ENCODE results near the gene SH2D3A. TPM values are rescaled to one million over a fixed set of nuclear protein-coding genes. Genes with fewer than 3 reads are reported as not detected.

The SH2D3A gene
- total RNA-seq, 1 experiment from 2014 or later: 43.4 TPM

DNA sequence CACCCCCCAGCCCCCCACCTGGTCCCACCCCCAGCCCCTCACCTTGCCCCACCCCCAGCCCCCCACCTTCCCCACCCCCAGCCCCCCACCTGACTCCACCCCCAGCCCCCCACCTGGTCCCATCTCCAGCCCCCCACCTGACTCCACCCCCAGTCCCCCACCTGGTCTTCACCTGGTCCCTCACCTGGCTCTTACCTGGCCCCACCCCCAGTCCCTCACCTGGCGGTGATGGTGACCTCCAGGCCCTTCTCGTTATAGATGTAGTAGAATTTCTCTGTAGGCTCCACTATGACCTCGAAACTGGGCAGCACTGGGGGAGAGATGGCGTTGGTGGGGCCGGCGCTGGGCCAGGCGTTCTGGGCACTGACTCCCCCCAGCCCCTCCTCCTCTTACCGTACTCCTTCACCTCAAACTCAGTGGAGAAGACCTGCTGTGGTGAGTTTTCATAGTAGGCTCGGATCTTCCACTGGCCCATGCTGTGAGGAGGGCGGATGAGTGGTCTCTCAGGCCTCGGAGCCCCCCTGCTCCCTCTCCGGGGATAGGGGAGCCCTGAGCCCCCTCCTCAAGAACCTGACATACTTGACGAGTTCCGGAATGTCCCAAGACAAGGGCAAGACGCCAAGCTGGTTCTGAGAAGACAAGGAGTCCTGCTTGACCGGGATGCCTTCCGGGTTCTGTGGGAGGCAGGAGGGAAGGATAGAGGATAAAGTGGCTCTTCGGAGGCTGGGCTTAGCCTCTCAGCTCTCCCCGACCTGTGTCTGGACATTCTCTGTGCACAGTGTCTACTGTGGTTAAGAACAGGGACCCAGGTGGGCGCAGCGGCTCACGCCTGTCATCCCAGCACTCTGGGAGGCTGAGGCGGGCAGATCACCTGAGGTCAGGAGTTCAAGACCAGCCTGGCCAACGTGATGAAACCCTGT, 53.2 kb downstream of the SH2D3A start:
- Histone ChIP-seq H3K4me2 (no peak overlapping the region), H4K20me1 (ENCODE audit: insufficient read depth) (no peaks in the 10 kb centered on the region), H3K36me3 (ENCODE audit: low read depth) (no peaks in the 10 kb centered on the region), H2AFZ (no peak overlapping the region), H3K79me2 (ENCODE audit: low read depth) (peaks cover under 1% of the 10 kb centered on the region; the same call in 1 of the 2 replicates), H3K27ac (no peak overlapping the region), H3K9me3 (ENCODE audit: insufficient read depth, low read depth) (no peaks in the 10 kb centered on the region), H3K4me3 (no peak overlapping the region), H3K9me2 (ENCODE audit: insufficient read depth) (no peaks in the 10 kb centered on the region), H3K4me1 (replicated peaks; ENCODE audit: insufficient read depth) (0 out of 2 replicates have a peak, but pooled peaks cover under 1% of the 10 kb centered on the region), H3F3A (ENCODE audit: insufficient read depth, low read depth) (0 out of 2 replicates have a peak, but pooled peaks cover 4% of the 10 kb centered on the region), H3K27me3 (ENCODE audit: insufficient read depth, low read depth) (no peaks in the 10 kb centered on the region)
- TF ChIP-seq EZH2 (IDR thresholded peaks at IDR 0.05; ENCODE audit: low read depth): no peak
- no peak for TF ChIP-seq CTCF (conservative IDR thresholded peaks at IDR 0.05)
- no peak for DNase-seq
- intact Hi-C loops (cut with micrococcal nuclease; ENCODE audit: unreplicated experiment): no loop called here
- POLR2A ChIA-PET (ENCODE audit: unreplicated experiment): no interaction called here
- CTCF ChIA-PET: interaction anchor here (0.6 kb wide), 1 partner anchor 56 kb away, joined by 14 read pairs; no protein-coding TSS in a partner anchor
- no TSS peak for BruUV-seq (replicated peaks)

- H3K4me3 ChIP-seq: no peak overlapping the region
- H3K79me2 ChIP-seq (ENCODE audit: low read depth): no peaks in the 10 kb centered on the region
- H4K20me1 ChIP-seq (ENCODE audit: insufficient read depth): no peaks in the 10 kb centered on the region
- H3K4me1 ChIP-seq (replicated peaks; ENCODE audit: insufficient read depth): no peaks in the 10 kb centered on the region
- DNase-seq: no peak
- CTCF ChIA-PET: no interaction called here
- no peak overlapping the region for H2AFZ ChIP-seq
- H3K4me2 ChIP-seq: no peak overlapping the region
- no peak overlapping the region for H3K27ac ChIP-seq
- no peaks in the 10 kb centered on the region for H3K9me3 ChIP-seq (ENCODE audit: insufficient read depth, low read depth)
- no peaks in the 10 kb centered on the region for H3K36me3 ChIP-seq (ENCODE audit: low read depth)
- H3K27me3 ChIP-seq (ENCODE audit: insufficient read depth, low read depth): no peaks in the 10 kb centered on the region
- no peak for TF ChIP-seq CTCF (conservative IDR thresholded peaks at IDR 0.05)
- TF ChIP-seq EZH2 (IDR thresholded peaks at IDR 0.05; ENCODE audit: low read depth): no peak
- 0 out of 2 replicates have a peak, but pooled peaks cover 4% of the 10 kb centered on the region for H3F3A ChIP-seq (ENCODE audit: insufficient read depth, low read depth)
- intact Hi-C loops (cut with micrococcal nuclease; ENCODE audit: unreplicated experiment): no loop called here
- POLR2A ChIA-PET (ENCODE audit: unreplicated experiment): no interaction called here
- no peaks in the 10 kb centered on the region for H3K9me2 ChIP-seq (ENCODE audit: insufficient read depth)
- no TSS peak for BruUV-seq (replicated peaks)
These were observed 54.3 kb downstream of the SH2D3A start for GRCh38 chr19:6712692-6713670.

- intact Hi-C loops (cut with micrococcal nuclease; ENCODE audit: unreplicated experiment): no loop called here
- BruUV-seq (replicated peaks): no TSS peak
- DNase-seq: no peak
- Histone ChIP-seq H2AFZ (no peak overlapping the region), H3K36me3 (ENCODE audit: low read depth) (no peaks in the 10 kb centered on the region), H4K20me1 (ENCODE audit: insufficient read depth) (no peaks in the 10 kb centered on the region), H3K9me3 (ENCODE audit: insufficient read depth, low read depth) (no peaks in the 10 kb centered on the region), H3K27ac (no peak overlapping the region), H3F3A (ENCODE audit: insufficient read depth, low read depth) (0 out of 2 replicates have a peak, but pooled peaks cover 3% of the 10 kb centered on the region), H3K27me3 (ENCODE audit: insufficient read depth, low read depth) (no peaks in the 10 kb centered on the region), H3K4me3 (no peak overlapping the region), H3K79me2 (ENCODE audit: low read depth) (no peaks in the 10 kb centered on the region), H3K4me1 (replicated peaks; ENCODE audit: insufficient read depth) (no peaks in the 10 kb centered on the region), H3K9me2 (ENCODE audit: insufficient read depth) (no peaks in the 10 kb centered on the region), H3K4me2 (no peak overlapping the region)
- CTCF ChIA-PET: no interaction called here
- POLR2A ChIA-PET (ENCODE audit: unreplicated experiment): no interaction called here
- no peak for TF ChIP-seq EZH2 (IDR thresholded peaks at IDR 0.05; ENCODE audit: low read depth)
- no peak for TF ChIP-seq CTCF (conservative IDR thresholded peaks at IDR 0.05)
These were observed 55.0 kb downstream of the SH2D3A start for GRCh38 chr19:6712231-6712630.

All from PC-9 (cell line).